ENCODE measurements around the gene COMMD1. TPM values are rescaled to one million over a fixed set of nuclear protein-coding genes. Genes with fewer than 3 reads are reported as not detected.

Gene COMMD1
- total RNA-seq, 2 donors from 2014 or later = 51.1 to 57.8 TPM

- Histone ChIP-seq H3K27ac (peak overlapping the region; percentile 80 to 97), H3K27me3 (replicated peaks; ENCODE audit: insufficient read depth) (no peaks in the 10 kb centered on the region), H3K36me3 (peaks cover 9% of the 10 kb centered on the region), H3K4me1 (ENCODE audit: control insufficient read depth in 1 of 2, low read depth in 2 of 2) (peaks cover 8 to 18% of the 10 kb centered on the region in 2 donors), H3K9me3 (no peaks in the 10 kb centered on the region), H3K4me3 (peak overlapping the region; percentile 73)
- ATAC-seq (ENCODE audit: insufficient number of reproducible peaks, low FRiP score, low read depth) (peak; percentile 30), DNase-seq (ENCODE audit: low spot score) (no peak)
- TF ChIP-seq CTCF (IDR thresholded peaks at IDR 0.05) = no peak
These were observed 17.7 kb upstream of the COMMD1 start for GRCh38 chr2:61887717-61888266.

DNA sequence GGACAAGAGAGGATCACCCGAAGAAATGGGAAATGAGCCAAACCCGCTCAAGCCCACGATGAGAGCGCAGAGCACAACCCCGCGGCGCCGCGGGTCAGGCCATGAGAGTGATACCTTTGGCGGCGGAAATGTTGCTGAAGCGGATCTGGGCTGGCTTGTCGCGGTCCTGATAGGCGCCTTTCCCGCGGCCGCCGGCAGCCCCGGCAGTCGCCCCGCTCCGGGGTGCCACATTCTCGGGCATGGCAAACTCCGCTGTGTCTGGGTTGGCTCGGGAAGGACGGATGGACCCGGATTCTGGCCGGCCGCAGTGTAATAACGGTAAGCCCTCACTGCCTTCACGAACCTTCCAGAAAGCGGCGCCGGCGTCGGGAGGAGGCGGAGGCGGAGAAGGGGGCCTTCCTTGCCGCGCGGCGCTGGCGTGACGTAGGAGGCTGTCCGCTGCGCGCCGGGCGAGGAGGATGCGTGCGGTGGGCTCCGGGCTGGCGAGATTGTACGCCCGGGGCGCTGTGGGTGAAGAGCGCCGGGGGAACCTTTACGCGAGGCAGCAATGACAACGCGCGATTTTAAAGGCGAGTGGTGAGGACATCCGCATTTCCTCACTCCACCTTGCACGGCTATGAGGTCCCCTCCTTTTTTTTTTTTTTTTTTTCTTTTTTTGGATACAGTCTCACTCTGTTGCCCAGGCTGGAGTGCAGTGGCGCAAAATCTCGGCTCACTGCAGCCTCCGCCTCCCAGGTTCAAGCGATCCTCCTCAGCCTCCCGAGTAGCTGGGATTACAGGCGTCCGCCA, 17.0 kb upstream of the COMMD1 start, which contains the start of gene CCT4:
TSS of gene CCT4 (minus strand) at position 390 of the 789 bp plus-strand sequence. CDS start at position 241, 149 bp downstream.
- peak within 1 kb of the TSS; percentile 80 to 97 for H3K27ac ChIP-seq
- H3K27me3 ChIP-seq (replicated peaks; ENCODE audit: insufficient read depth) = no peaks in the 10 kb centered on the region
- H3K4me3 ChIP-seq = peak within 1 kb of the TSS; percentile 73
- TF ChIP-seq CTCF (IDR thresholded peaks at IDR 0.05) = no peak
- H3K36me3 ChIP-seq = peaks cover 4% of the 10 kb centered on the region
- ATAC-seq (ENCODE audit: insufficient number of reproducible peaks, low FRiP score, low read depth) = peak; percentile 94
- peak; percentile 49 for DNase-seq (ENCODE audit: low spot score)
- H3K9me3 ChIP-seq = no peaks in the 10 kb centered on the region
- H3K4me1 ChIP-seq (ENCODE audit: control insufficient read depth in 1 of 2, low read depth in 2 of 2) = peaks cover 8 to 18% of the 10 kb centered on the region in 2 donors

DNA sequence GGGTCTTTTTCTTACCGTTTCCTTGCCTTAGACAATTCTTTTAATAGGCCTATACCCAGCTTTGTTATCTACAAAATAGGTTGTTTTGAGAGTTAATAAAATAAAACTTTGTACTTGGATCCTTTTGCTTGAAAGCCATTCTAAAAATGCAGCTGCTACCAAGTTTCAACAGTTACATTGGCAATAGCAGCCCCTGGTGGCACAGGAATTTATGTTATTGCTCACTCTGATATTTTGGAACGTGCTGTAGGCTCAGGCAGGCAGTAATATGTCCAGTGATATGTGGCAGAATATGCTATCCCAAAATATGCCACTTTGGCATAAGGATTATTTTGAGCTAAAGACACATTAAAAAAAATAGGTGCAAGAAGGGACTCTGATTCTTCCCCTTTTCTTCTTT, 6.7 kb upstream of the COMMD1 start:
- Histone ChIP-seq H3K36me3 (no peaks in the 10 kb centered on the region), H3K9me3 (no peaks in the 10 kb centered on the region), H3K4me1 (ENCODE audit: control insufficient read depth in 1 of 2, low read depth in 2 of 2) (no peaks in the 10 kb centered on the region), H3K4me3 (no peak overlapping the region), H3K27me3 (replicated peaks; ENCODE audit: insufficient read depth) (no peaks in the 10 kb centered on the region), H3K27ac (no peak overlapping the region)
- peak; percentile 26 for TF ChIP-seq CTCF (IDR thresholded peaks at IDR 0.05)
- DNase-seq (ENCODE audit: low spot score) (no peak), ATAC-seq (ENCODE audit: insufficient number of reproducible peaks, low FRiP score, low read depth) (no peak)

GRCh38 chr2:61900281-61900680, 5.2 kb upstream of the COMMD1 start:
- no peaks in the 10 kb centered on the region for H3K27me3 ChIP-seq (replicated peaks; ENCODE audit: insufficient read depth)
- no peak for TF ChIP-seq CTCF (IDR thresholded peaks at IDR 0.05)
- no peak for DNase-seq (ENCODE audit: low spot score)

GRCh38 chr2:61906186-61906470, 654 bp downstream of the COMMD1 start:
- H3K27me3 ChIP-seq (replicated peaks; ENCODE audit: insufficient read depth) = no peaks in the 10 kb centered on the region
- H3K4me1 ChIP-seq (ENCODE audit: control insufficient read depth in 1 of 2, low read depth in 2 of 2) = peaks cover 15 to 18% of the 10 kb centered on the region in 2 donors
- H3K4me3 ChIP-seq = peak overlapping the region; percentile 83
- DNase-seq (ENCODE audit: low spot score) = no peak
- no peak for ATAC-seq (ENCODE audit: insufficient number of reproducible peaks, low FRiP score, low read depth)
- H3K36me3 ChIP-seq = no peaks in the 10 kb centered on the region
- peak overlapping the region; percentile 25 to 48 for H3K27ac ChIP-seq
- TF ChIP-seq CTCF (IDR thresholded peaks at IDR 0.05) = no peak
- H3K9me3 ChIP-seq = no peaks in the 10 kb centered on the region

More at GRCh38 chr2:61900281-61900680, 5.2 kb upstream of the COMMD1 start:
- Histone ChIP-seq H3K4me3 (no peak overlapping the region), H3K27ac (no peak overlapping the region), H3K9me3 (no peaks in the 10 kb centered on the region), H3K36me3 (no peaks in the 10 kb centered on the region), H3K4me1 (ENCODE audit: control insufficient read depth in 1 of 2, low read depth in 2 of 2) (peaks cover 7 to 8% of the 10 kb centered on the region in 2 donors)
- no peak for ATAC-seq (ENCODE audit: insufficient number of reproducible peaks, low FRiP score, low read depth)
